ENCODE data around the gene MARCHF4.
"Not testable (repeated sequence)": the region's sequence is repeated elsewhere in the genome, so short reads cannot be mapped to it uniquely, and the experiment has no call there.

The MARCHF4 gene

DNA sequence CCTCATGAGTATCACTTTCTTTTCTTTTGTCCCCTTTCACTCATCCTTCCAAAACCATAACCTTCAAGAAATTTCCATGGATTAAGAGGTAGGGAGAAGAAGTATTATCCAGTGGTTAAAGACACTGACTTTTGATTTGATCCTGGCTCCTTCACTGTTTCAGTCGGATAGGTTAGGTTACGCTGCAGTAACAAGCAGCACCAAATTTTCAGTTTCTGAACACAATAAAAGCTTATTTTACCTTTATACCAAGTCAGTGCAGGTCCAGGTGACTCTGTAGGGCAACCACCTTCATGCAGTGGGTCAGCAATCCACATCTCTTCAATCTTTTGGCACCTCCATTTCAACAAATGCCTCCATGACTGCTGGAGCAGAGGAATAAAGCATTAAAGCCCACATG is 15.0 kb upstream of the MARCHF4 start:
- TF ChIP-seq, protein P1, sequence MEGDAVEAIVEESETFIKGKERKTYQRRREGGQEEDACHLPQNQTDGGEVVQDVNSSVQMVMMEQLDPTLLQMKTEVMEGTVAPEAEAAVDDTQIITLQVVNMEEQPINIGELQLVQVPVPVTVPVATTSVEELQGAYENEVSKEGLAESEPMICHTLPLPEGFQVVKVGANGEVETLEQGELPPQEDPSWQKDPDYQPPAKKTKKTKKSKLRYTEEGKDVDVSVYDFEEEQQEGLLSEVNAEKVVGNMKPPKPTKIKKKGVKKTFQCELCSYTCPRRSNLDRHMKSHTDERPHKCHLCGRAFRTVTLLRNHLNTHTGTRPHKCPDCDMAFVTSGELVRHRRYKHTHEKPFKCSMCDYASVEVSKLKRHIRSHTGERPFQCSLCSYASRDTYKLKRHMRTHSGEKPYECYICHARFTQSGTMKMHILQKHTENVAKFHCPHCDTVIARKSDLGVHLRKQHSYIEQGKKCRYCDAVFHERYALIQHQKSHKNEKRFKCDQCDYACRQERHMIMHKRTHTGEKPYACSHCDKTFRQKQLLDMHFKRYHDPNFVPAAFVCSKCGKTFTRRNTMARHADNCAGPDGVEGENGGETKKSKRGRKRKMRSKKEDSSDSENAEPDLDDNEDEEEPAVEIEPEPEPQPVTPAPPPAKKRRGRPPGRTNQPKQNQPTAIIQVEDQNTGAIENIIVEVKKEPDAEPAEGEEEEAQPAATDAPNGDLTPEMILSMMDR (IDR thresholded peaks at IDR 0.05) = no peak
- H3K27ac Mint-ChIP-seq = no peak overlapping the region
- no peak overlapping the region for H3K4me3 Mint-ChIP-seq
- DNase-seq = no peak
- H3K27me3 Mint-ChIP-seq (ENCODE audit: low read depth, poor library complexity) = peaks cover 7% of the 10 kb centered on the region
- no peaks in the 10 kb centered on the region for H3K36me3 Mint-ChIP-seq (ENCODE audit: low read depth)
- peaks cover 3% of the 10 kb centered on the region for H3K9me3 Mint-ChIP-seq
- H3K4me1 Mint-ChIP-seq = no peaks in the 10 kb centered on the region

GRCh38 chr2:216385478-216385877 is 13.2 kb upstream of the MARCHF4 start:
- H3K9me3 Mint-ChIP-seq = peaks cover 3% of the 10 kb centered on the region
- H3K27ac Mint-ChIP-seq = no peak overlapping the region
- H3K4me1 Mint-ChIP-seq = no peaks in the 10 kb centered on the region
- peaks cover 7% of the 10 kb centered on the region for H3K27me3 Mint-ChIP-seq (ENCODE audit: low read depth, poor library complexity)
- no peaks in the 10 kb centered on the region for H3K36me3 Mint-ChIP-seq (ENCODE audit: low read depth)
- H3K4me3 Mint-ChIP-seq = no peak overlapping the region
- no peak for DNase-seq
- TF ChIP-seq, protein P1 (IDR thresholded peaks at IDR 0.05) = no peak

- not testable (repeated sequence) for DNase-seq; H3K27ac Mint-ChIP-seq; H3K4me3 Mint-ChIP-seq; H3K36me3 Mint-ChIP-seq (ENCODE audit: low read depth); H3K4me1 Mint-ChIP-seq; H3K9me3 Mint-ChIP-seq
- peaks cover 15% of the 10 kb centered on the region for H3K27me3 Mint-ChIP-seq (ENCODE audit: low read depth, poor library complexity)
These were observed 12.1 kb upstream of the MARCHF4 start for GRCh38 chr2:216384409-216384808.

DNA sequence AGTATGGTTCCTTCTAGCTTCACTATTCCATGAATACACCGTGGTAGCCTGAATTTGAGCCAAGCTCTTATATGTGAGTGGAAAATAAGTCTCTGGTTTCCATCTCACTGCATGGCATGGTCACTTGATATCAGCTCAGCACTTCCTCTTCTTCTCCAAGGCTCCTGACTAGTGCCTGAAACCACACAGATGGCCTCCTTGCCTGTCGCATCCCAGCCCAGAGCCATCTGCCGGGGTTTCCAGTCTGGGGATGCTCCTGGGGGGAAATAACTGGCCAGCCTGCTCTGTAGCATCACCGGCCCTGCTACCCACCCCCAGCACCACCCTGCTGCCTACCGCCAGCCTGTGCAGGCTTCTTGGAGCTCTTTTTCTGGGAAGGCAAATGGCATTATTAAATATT is 7.7 kb upstream of the MARCHF4 start:
- DNase-seq = no peak
- Mint-ChIP-seq H3K4me3 (no peak overlapping the region), H3K4me1 (no peaks in the 10 kb centered on the region), H3K36me3 (ENCODE audit: low read depth) (no peaks in the 10 kb centered on the region), H3K27me3 (ENCODE audit: low read depth, poor library complexity) (peaks cover 55% of the 10 kb centered on the region), H3K27ac (no peak overlapping the region), H3K9me3 (no peaks in the 10 kb centered on the region)
- TF ChIP-seq, protein P1 (IDR thresholded peaks at IDR 0.05) = no peak

DNA sequence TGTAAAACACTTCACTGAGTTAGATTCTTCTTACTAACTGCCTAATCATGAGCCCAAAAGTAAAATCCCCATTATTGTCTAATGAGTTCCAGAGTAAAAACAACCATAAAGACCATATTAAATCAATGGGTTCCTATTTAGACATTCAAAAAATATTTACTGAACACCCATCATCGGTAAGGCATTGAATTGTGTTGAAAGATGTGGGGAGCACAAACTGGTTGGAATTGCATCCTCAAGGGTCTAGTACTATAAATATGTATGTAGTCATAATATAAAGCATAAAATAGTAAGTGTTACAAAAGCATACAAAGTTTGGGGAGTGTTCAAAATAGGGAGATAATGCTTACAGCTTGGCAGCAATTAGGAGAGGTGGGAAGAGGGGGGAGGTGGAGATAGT is 3.0 kb upstream of the MARCHF4 start:
- H3K27me3 Mint-ChIP-seq (ENCODE audit: low read depth, poor library complexity) = peaks cover 92% of the 10 kb centered on the region
- H3K27ac Mint-ChIP-seq = no peak overlapping the region
- no peak overlapping the region for H3K4me3 Mint-ChIP-seq
- H3K9me3 Mint-ChIP-seq = no peaks in the 10 kb centered on the region
- no peak for DNase-seq
- H3K36me3 Mint-ChIP-seq (ENCODE audit: low read depth) = no peaks in the 10 kb centered on the region
- H3K4me1 Mint-ChIP-seq = peaks cover 16% of the 10 kb centered on the region
- TF ChIP-seq, protein P1 (IDR thresholded peaks at IDR 0.05) = no peak

DNA sequence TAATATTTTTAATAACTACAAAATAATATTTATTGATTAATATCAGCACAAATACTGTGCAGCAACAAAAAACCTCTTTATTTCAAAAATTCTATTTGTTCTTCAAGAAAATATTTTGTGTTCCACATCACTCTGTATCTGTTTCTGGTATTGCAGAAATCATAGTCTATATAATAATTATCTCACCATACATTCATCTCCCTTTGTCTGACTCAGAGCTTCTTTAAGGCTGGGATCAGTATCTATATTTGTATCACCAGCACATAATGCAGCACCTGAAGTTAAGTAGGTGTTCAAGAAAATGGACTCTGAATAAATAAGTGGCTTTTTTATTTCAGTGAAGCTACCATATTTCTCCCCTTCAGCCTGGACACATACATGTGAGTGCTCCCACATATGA is 1.6 kb upstream of the MARCHF4 start:
- Mint-ChIP-seq H3K27ac (no peak overlapping the region), H3K36me3 (ENCODE audit: low read depth) (no peaks in the 10 kb centered on the region), H3K9me3 (no peaks in the 10 kb centered on the region)

More for the DNA sequence above, 1.6 kb upstream of the MARCHF4 start:
- TF ChIP-seq, protein P1 (IDR thresholded peaks at IDR 0.05) = no peak
- Mint-ChIP-seq H3K4me3 (no peak overlapping the region), H3K27me3 (ENCODE audit: low read depth, poor library complexity) (peaks cover 93% of the 10 kb centered on the region), H3K4me1 (peaks cover 16% of the 10 kb centered on the region)
- no peak for DNase-seq
